ENCODE results near the gene CPT2. TPM values are rescaled to one million over a fixed set of nuclear protein-coding genes. Genes with fewer than 3 reads are reported as not detected.
A peak's percentile ranks its signal among the peaks of the same experiment; 100 is the strongest.

The CPT2 gene
- polyA plus RNA-seq (2012; ENCODE audit: low read depth, missing spikeins): 18.1 TPM

DNA sequence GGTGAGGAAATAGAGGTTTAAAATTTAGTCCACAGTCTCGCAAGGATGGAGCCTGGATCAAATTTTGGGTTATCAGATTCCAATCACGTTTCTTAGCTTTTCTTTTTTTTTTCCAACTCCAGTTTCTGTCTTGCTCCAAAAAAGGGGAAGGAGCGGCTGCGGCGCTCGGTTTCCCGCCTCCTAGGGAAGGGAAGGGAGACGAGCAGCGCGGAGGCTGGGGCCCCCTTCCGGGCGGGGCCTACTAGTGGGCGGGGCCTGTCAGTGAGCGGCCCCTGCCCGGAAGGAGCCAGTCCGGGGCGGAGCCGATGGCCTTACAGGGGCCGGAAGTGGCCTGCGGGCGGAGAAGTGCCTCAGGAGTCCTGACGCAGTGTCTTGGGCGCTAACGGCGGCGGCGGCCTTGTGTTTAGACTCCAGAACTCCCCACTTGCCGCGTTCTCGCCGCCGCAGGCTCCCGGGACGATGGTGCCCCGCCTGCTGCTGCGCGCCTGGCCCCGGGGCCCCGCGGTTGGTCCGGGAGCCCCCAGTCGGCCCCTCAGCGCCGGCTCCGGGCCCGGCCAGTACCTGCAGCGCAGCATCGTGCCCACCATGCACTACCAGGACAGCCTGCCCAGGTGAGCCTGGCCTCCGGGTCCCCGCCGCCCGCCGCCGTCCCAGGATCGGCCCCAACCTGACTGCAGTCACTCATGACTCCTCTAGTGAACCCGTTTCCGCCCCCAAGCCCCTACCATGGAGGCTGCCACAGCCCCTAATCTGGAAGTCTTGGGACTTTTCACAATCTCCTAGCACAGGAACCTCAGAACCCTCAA is at the start of gene CPT2:
CPT2 (plus strand) TSS at position 340 of the 806 bp plus-strand sequence; CDS start at position 460, 120 bp downstream.
- TF ChIP-seq POLR2AphosphoS5 (IDR thresholded peaks at IDR 0.05; ENCODE audit: low read depth, low read length) (peak; percentile 92), POLR2A (IDR thresholded peaks at IDR 0.05; ENCODE audit: low read depth, low read length) (peak; percentile 88), TAF1 (IDR thresholded peaks at IDR 0.05; ENCODE audit: low read depth, low read length) (peak; percentile 81), SPI1 (IDR thresholded peaks at IDR 0.05; ENCODE audit: low read depth, low read length) (peak; percentile 14; the same call in 1 of the 2 replicates), PAX5 (IDR thresholded peaks at IDR 0.05; ENCODE audit: insufficient read depth, low read length, severe bottlenecking) (no peak), POU2F2 (IDR thresholded peaks at IDR 0.05; ENCODE audit: low read depth, low read length) (no peak)
- DNase-seq (ENCODE audit: insufficient read length, low spot score) (peak; percentile 96), FAIRE-seq (peak; percentile 90)

- no peak for DNase-seq (ENCODE audit: insufficient read length, low spot score)
- no peak for FAIRE-seq
- TF ChIP-seq POU2F2 (IDR thresholded peaks at IDR 0.05; ENCODE audit: low read depth, low read length) (no peak), TAF1 (IDR thresholded peaks at IDR 0.05; ENCODE audit: low read depth, low read length) (no peak), SPI1 (IDR thresholded peaks at IDR 0.05; ENCODE audit: low read depth, low read length) (no peak), POLR2A (IDR thresholded peaks at IDR 0.05; ENCODE audit: low read depth, low read length) (no peak), POLR2AphosphoS5 (IDR thresholded peaks at IDR 0.05; ENCODE audit: low read depth, low read length) (no peak), PAX5 (IDR thresholded peaks at IDR 0.05; ENCODE audit: insufficient read depth, low read length, severe bottlenecking) (no peak)
Observed at GRCh38 chr1:53147174-53147573, 49.5 kb upstream of the CPT2 start.

- no peak for FAIRE-seq
- TF ChIP-seq SPI1 (IDR thresholded peaks at IDR 0.05; ENCODE audit: low read depth, low read length): no peak
- TF ChIP-seq POLR2AphosphoS5 (IDR thresholded peaks at IDR 0.05; ENCODE audit: low read depth, low read length): no peak
- TF ChIP-seq TAF1 (IDR thresholded peaks at IDR 0.05; ENCODE audit: low read depth, low read length): no peak
- TF ChIP-seq POU2F2 (IDR thresholded peaks at IDR 0.05; ENCODE audit: low read depth, low read length): no peak
- TF ChIP-seq PAX5 (IDR thresholded peaks at IDR 0.05; ENCODE audit: insufficient read depth, low read length, severe bottlenecking): no peak
- no peak for TF ChIP-seq POLR2A (IDR thresholded peaks at IDR 0.05; ENCODE audit: low read depth, low read length)
- no peak for DNase-seq (ENCODE audit: insufficient read length, low spot score)
Observed at GRCh38 chr1:53148123-53148522, 48.5 kb upstream of the CPT2 start.

GRCh38 chr1:53153752-53154151 is 42.9 kb upstream of the CPT2 start:
- FAIRE-seq: no peak
- DNase-seq (ENCODE audit: insufficient read length, low spot score): no peak
- no peak for TF ChIP-seq POU2F2 (IDR thresholded peaks at IDR 0.05; ENCODE audit: low read depth, low read length)
- TF ChIP-seq POLR2AphosphoS5 (IDR thresholded peaks at IDR 0.05; ENCODE audit: low read depth, low read length): no peak
- TF ChIP-seq PAX5 (IDR thresholded peaks at IDR 0.05; ENCODE audit: insufficient read depth, low read length, severe bottlenecking): no peak
- no peak for TF ChIP-seq POLR2A (IDR thresholded peaks at IDR 0.05; ENCODE audit: low read depth, low read length)
- no peak for TF ChIP-seq SPI1 (IDR thresholded peaks at IDR 0.05; ENCODE audit: low read depth, low read length)
- no peak for TF ChIP-seq TAF1 (IDR thresholded peaks at IDR 0.05; ENCODE audit: low read depth, low read length)

DNA sequence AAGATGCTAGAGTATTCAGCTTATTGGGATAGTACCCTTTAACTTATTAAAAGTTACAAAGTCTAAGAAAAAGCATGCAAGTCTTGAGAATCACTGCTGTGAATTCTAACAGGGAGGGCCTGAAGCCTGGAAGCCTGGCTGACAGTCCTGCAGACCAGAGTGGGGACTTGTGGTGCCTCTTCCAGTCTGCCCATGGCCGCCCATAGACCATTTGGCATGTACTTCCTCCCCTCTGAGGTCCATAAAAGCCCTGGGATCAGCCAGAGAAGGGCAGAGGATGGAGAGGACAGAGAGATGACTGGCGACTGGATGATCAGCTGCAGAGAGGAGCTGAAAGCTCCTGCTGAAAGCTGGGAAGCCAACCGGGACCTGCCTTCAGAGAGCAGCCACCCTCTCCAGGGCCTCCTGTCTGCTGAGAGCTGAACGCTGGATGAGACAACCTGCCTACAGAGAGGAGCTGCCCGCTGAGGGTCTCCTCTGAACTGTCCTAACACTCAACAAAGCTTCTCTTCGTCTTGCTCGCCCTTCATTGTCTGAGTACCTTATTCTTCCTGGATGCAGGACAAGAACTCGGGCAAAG is 41.7 kb upstream of the CPT2 start:
- DNase-seq (ENCODE audit: insufficient read length, low spot score): no peak
- FAIRE-seq: no peak
- TF ChIP-seq SPI1 (IDR thresholded peaks at IDR 0.05; ENCODE audit: low read depth, low read length): no peak
- TF ChIP-seq POLR2A (IDR thresholded peaks at IDR 0.05; ENCODE audit: low read depth, low read length): no peak
- no peak for TF ChIP-seq POU2F2 (IDR thresholded peaks at IDR 0.05; ENCODE audit: low read depth, low read length)
- no peak for TF ChIP-seq TAF1 (IDR thresholded peaks at IDR 0.05; ENCODE audit: low read depth, low read length)
- no peak for TF ChIP-seq PAX5 (IDR thresholded peaks at IDR 0.05; ENCODE audit: insufficient read depth, low read length, severe bottlenecking)
- no peak for TF ChIP-seq POLR2AphosphoS5 (IDR thresholded peaks at IDR 0.05; ENCODE audit: low read depth, low read length)

DNA sequence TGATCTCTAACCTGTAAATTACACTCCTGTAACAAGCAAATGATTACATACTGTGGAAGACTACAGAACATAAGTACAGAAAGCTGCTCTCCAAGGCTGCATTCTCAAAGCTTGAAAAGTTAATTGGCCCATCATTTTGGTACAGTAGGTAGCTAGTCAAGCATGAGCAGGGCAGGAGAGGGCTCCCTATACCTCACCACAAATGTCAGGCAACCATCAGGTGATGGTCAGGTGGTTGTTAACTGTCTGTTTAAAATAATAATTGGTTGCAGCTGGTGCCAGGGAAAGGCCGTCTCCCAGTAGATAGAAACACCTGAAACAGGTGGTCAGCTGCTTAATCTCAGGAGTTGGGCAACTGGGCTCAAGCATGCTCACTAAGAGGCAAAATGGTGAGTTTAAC is 41.1 kb upstream of the CPT2 start:
- no peak for TF ChIP-seq POU2F2 (IDR thresholded peaks at IDR 0.05; ENCODE audit: low read depth, low read length)
- TF ChIP-seq SPI1 (IDR thresholded peaks at IDR 0.05; ENCODE audit: low read depth, low read length): no peak
- no peak for TF ChIP-seq POLR2A (IDR thresholded peaks at IDR 0.05; ENCODE audit: low read depth, low read length)
- no peak for TF ChIP-seq POLR2AphosphoS5 (IDR thresholded peaks at IDR 0.05; ENCODE audit: low read depth, low read length)
- no peak for TF ChIP-seq PAX5 (IDR thresholded peaks at IDR 0.05; ENCODE audit: insufficient read depth, low read length, severe bottlenecking)
- no peak for TF ChIP-seq TAF1 (IDR thresholded peaks at IDR 0.05; ENCODE audit: low read depth, low read length)
- no peak for FAIRE-seq
- DNase-seq (ENCODE audit: insufficient read length, low spot score): no peak

- FAIRE-seq: no peak
Observed at GRCh38 chr1:53155945-53156344, 40.7 kb upstream of the CPT2 start.

GRCh38 chr1:53156783-53157182 is 39.8 kb upstream of the CPT2 start:
- TF ChIP-seq POLR2A (IDR thresholded peaks at IDR 0.05; ENCODE audit: low read depth, low read length): no peak
- no peak for TF ChIP-seq POLR2AphosphoS5 (IDR thresholded peaks at IDR 0.05; ENCODE audit: low read depth, low read length)
- FAIRE-seq (no peak), DNase-seq (ENCODE audit: insufficient read length, low spot score) (no peak)

More at GRCh38 chr1:53155945-53156344, 40.7 kb upstream of the CPT2 start:
- TF ChIP-seq TAF1 (IDR thresholded peaks at IDR 0.05; ENCODE audit: low read depth, low read length): no peak
- no peak for DNase-seq (ENCODE audit: insufficient read length, low spot score)

- FAIRE-seq: no peak
- TF ChIP-seq POLR2A (IDR thresholded peaks at IDR 0.05; ENCODE audit: low read depth, low read length) (no peak), SPI1 (IDR thresholded peaks at IDR 0.05; ENCODE audit: low read depth, low read length) (no peak), PAX5 (IDR thresholded peaks at IDR 0.05; ENCODE audit: insufficient read depth, low read length, severe bottlenecking) (no peak), TAF1 (IDR thresholded peaks at IDR 0.05; ENCODE audit: low read depth, low read length) (no peak), POLR2AphosphoS5 (IDR thresholded peaks at IDR 0.05; ENCODE audit: low read depth, low read length) (no peak), POU2F2 (IDR thresholded peaks at IDR 0.05; ENCODE audit: low read depth, low read length) (no peak)
- no peak for DNase-seq (ENCODE audit: insufficient read length, low spot score)
Observed at GRCh38 chr1:53158900-53159299, 37.7 kb upstream of the CPT2 start.

All from GM12891 (cell line).